Gastroesophageal sphincter (tissue), 3 donors: ENCODE results near the gene GNA14.

Experiments used
- CTCF ChIP-seq, 4 experiments: fragments of 200-600 bp in 2 of 4; fragments of 450-650 bp in 2 of 4; sonication (generic) in 1 of 4; IDR thresholded peaks; one replicate each; pipeline ENCODE4 v1.5.1; 2017 to 2019; ENCODE audit warnings: antibody characterized with exemption in 4 of 4, mild to moderate bottlenecking in 2 of 4, moderate library complexity in 2 of 4
- EP300 ChIP-seq: sonication (generic); formaldehyde crosslinking; IDR thresholded peaks from one replicate; pipeline ENCODE4 v1.6.1; 2017; ENCODE audit warnings: antibody characterized with exemption, mild to moderate bottlenecking
- POLR2A ChIP-seq, 2 donors: fragments of 450-650 bp; IDR thresholded peaks; one replicate each; pipeline ENCODE4 v1.6.1; 2017; ENCODE audit warnings: antibody characterized with exemption in 2 of 2, mild to moderate bottlenecking in 2 of 2, moderate library complexity in 1 of 2
- POLR2AphosphoS5 ChIP-seq: sonication (generic); formaldehyde crosslinking; IDR thresholded peaks from one replicate; pipeline ENCODE4 v1.6.1; 2017; ENCODE audit warnings: antibody characterized with exemption

GRCh38 chr9:77547106-77547730 lies 100.9 kb downstream of the GNA14 start:
- TF ChIP-seq CTCF (IDR thresholded peaks at IDR 0.05) (no peak), POLR2A (IDR thresholded peaks at IDR 0.05) (no peak), EP300 (no peak), POLR2AphosphoS5 (no peak)
